ENCODE measurements around the gene ZNF239.
"Not testable (repeated sequence)": the region's sequence is repeated elsewhere in the genome, so short reads cannot be mapped to it uniquely, and the experiment has no call there.

ZNF239 gene

GRCh38 chr10:43599333-43599732 is 24.9 kb upstream of the ZNF239 start:
- TF ChIP-seq PAX5 (IDR thresholded peaks at IDR 0.05; ENCODE audit: insufficient read depth, low read length, severe bottlenecking) (no peak), POLR2A (IDR thresholded peaks at IDR 0.05; ENCODE audit: low read depth, low read length) (no peak), SPI1 (IDR thresholded peaks at IDR 0.05; ENCODE audit: low read depth, low read length) (no peak)
- FAIRE-seq (no peak), DNase-seq (ENCODE audit: insufficient read length, low spot score) (no peak)

GRCh38 chr10:43598446-43598845 is 24.0 kb upstream of the ZNF239 start:
- no peak for DNase-seq (ENCODE audit: insufficient read length, low spot score)
- TF ChIP-seq POU2F2 (IDR thresholded peaks at IDR 0.05; ENCODE audit: low read depth, low read length) (no peak), TAF1 (IDR thresholded peaks at IDR 0.05; ENCODE audit: low read depth, low read length) (no peak), POLR2AphosphoS5 (IDR thresholded peaks at IDR 0.05; ENCODE audit: low read depth, low read length) (no peak), PAX5 (IDR thresholded peaks at IDR 0.05; ENCODE audit: insufficient read depth, low read length, severe bottlenecking) (no peak), POLR2A (IDR thresholded peaks at IDR 0.05; ENCODE audit: low read depth, low read length) (no peak), SPI1 (IDR thresholded peaks at IDR 0.05; ENCODE audit: low read depth, low read length) (no peak)
- FAIRE-seq, result no peak

GRCh38 chr10:43596546-43596945 is 22.1 kb upstream of the ZNF239 start:
- FAIRE-seq, result peak; percentile 9
- TF ChIP-seq POU2F2 (IDR thresholded peaks at IDR 0.05; ENCODE audit: low read depth, low read length), result no peak
- TF ChIP-seq TAF1 (IDR thresholded peaks at IDR 0.05; ENCODE audit: low read depth, low read length), result no peak
- DNase-seq (ENCODE audit: insufficient read length, low spot score), result no peak

GRCh38 chr10:43595739-43596298 is 21.4 kb upstream of the ZNF239 start:
- peak; percentile 78 for TF ChIP-seq SPI1 (IDR thresholded peaks at IDR 0.05; ENCODE audit: low read depth, low read length)
- TF ChIP-seq PAX5 (IDR thresholded peaks at IDR 0.05; ENCODE audit: insufficient read depth, low read length, severe bottlenecking), result no peak
- FAIRE-seq (peak; percentile 79), DNase-seq (ENCODE audit: insufficient read length, low spot score) (no peak)

- TF ChIP-seq POU2F2 (IDR thresholded peaks at IDR 0.05; ENCODE audit: low read depth, low read length) (no peak), POLR2A (IDR thresholded peaks at IDR 0.05; ENCODE audit: low read depth, low read length) (no peak), TAF1 (IDR thresholded peaks at IDR 0.05; ENCODE audit: low read depth, low read length) (peak; percentile 49; the same call in 1 of the 2 replicates), POLR2AphosphoS5 (IDR thresholded peaks at IDR 0.05; ENCODE audit: low read depth, low read length) (no peak)
- FAIRE-seq, result peak; percentile 87
- DNase-seq (ENCODE audit: insufficient read length, low spot score), result no peak
Measured at GRCh38 chr10:43594944-43595589, 20.7 kb upstream of the ZNF239 start.

- FAIRE-seq (no peak), DNase-seq (ENCODE audit: insufficient read length, low spot score) (no peak)
- TF ChIP-seq TAF1 (IDR thresholded peaks at IDR 0.05; ENCODE audit: low read depth, low read length) (no peak), POLR2A (IDR thresholded peaks at IDR 0.05; ENCODE audit: low read depth, low read length) (no peak), POLR2AphosphoS5 (IDR thresholded peaks at IDR 0.05; ENCODE audit: low read depth, low read length) (no peak), POU2F2 (IDR thresholded peaks at IDR 0.05; ENCODE audit: low read depth, low read length) (no peak), SPI1 (IDR thresholded peaks at IDR 0.05; ENCODE audit: low read depth, low read length) (no peak)
Measured at GRCh38 chr10:43591303-43591904, 17.0 kb upstream of the ZNF239 start.

- DNase-seq (ENCODE audit: insufficient read length, low spot score); FAIRE-seq: not testable (repeated sequence)
Measured at GRCh38 chr10:43586730-43587115, 12.3 kb upstream of the ZNF239 start.

GRCh38 chr10:43585981-43586729 is 11.7 kb upstream of the ZNF239 start:
- FAIRE-seq (no peak), DNase-seq (ENCODE audit: insufficient read length, low spot score) (no peak)
- TF ChIP-seq POLR2A (IDR thresholded peaks at IDR 0.05; ENCODE audit: low read depth, low read length) (no peak), POU2F2 (IDR thresholded peaks at IDR 0.05; ENCODE audit: low read depth, low read length) (no peak), TAF1 (IDR thresholded peaks at IDR 0.05; ENCODE audit: low read depth, low read length) (no peak), SPI1 (IDR thresholded peaks at IDR 0.05; ENCODE audit: low read depth, low read length) (no peak), PAX5 (IDR thresholded peaks at IDR 0.05; ENCODE audit: insufficient read depth, low read length, severe bottlenecking) (no peak), POLR2AphosphoS5 (IDR thresholded peaks at IDR 0.05; ENCODE audit: low read depth, low read length) (no peak)

- no peak for TF ChIP-seq POLR2AphosphoS5 (IDR thresholded peaks at IDR 0.05; ENCODE audit: low read depth, low read length)
- no peak for TF ChIP-seq PAX5 (IDR thresholded peaks at IDR 0.05; ENCODE audit: insufficient read depth, low read length, severe bottlenecking)
- no peak for TF ChIP-seq TAF1 (IDR thresholded peaks at IDR 0.05; ENCODE audit: low read depth, low read length)
- TF ChIP-seq POLR2A (IDR thresholded peaks at IDR 0.05; ENCODE audit: low read depth, low read length), result no peak
- TF ChIP-seq SPI1 (IDR thresholded peaks at IDR 0.05; ENCODE audit: low read depth, low read length), result no peak
- no peak for TF ChIP-seq POU2F2 (IDR thresholded peaks at IDR 0.05; ENCODE audit: low read depth, low read length)
- no peak for DNase-seq (ENCODE audit: insufficient read length, low spot score)
- peak; percentile 9 for FAIRE-seq
Measured at GRCh38 chr10:43585046-43585445, 10.6 kb upstream of the ZNF239 start.

GRCh38 chr10:43584051-43584450 is 9.6 kb upstream of the ZNF239 start:
- FAIRE-seq (peak; percentile 5), DNase-seq (ENCODE audit: insufficient read length, low spot score) (no peak)
- TF ChIP-seq POLR2A (IDR thresholded peaks at IDR 0.05; ENCODE audit: low read depth, low read length) (no peak), TAF1 (IDR thresholded peaks at IDR 0.05; ENCODE audit: low read depth, low read length) (no peak), POU2F2 (IDR thresholded peaks at IDR 0.05; ENCODE audit: low read depth, low read length) (no peak), POLR2AphosphoS5 (IDR thresholded peaks at IDR 0.05; ENCODE audit: low read depth, low read length) (no peak), PAX5 (IDR thresholded peaks at IDR 0.05; ENCODE audit: insufficient read depth, low read length, severe bottlenecking) (no peak), SPI1 (IDR thresholded peaks at IDR 0.05; ENCODE audit: low read depth, low read length) (no peak)
